Kidney (tissue), 14 donors: Measurements from ENCODE around the gene NPSR1. TPM values are rescaled to one million over a fixed set of nuclear protein-coding genes. Genes with fewer than 3 reads are reported as not detected.
"Not testable (repeated sequence)": the region's sequence is repeated elsewhere in the genome, so short reads cannot be mapped to it uniquely, and the experiment has no call there.

ENCODE experiments used
- DNase-seq, 5 donors: peaks; one replicate each; pipeline ENCODE4 v3.0.0-alpha.2; 2013 to 2020
- FAIRE-seq: peaks from 2 replicates; lab custom pipeline; 2012; peaks lifted over from hg19 to GRCh38; lab: Jason Lieb, UNC
- H3K27ac ChIP-seq, 2 donors: one replicate each; pipeline ENCODE4 v1.7.0; 2013; ENCODE audit warnings: low read depth in 2 of 2, low read length in 2 of 2, inconsistent platforms in 1 of 2
- H3K27me3 ChIP-seq: one replicate; pipeline ENCODE4 v1.7.1; 2013; ENCODE audit warnings: low read length, inconsistent platforms; ENCODE audit not compliant: control insufficient read depth, insufficient read depth
- H3K36me3 ChIP-seq, 3 donors: one replicate each; pipeline versions ENCODE4 v1.7.0 to v1.7.1; 2013; ENCODE audit warnings: low read length in 3 of 3, control low read depth in 1 of 3, inconsistent platforms in 1 of 3; ENCODE audit not compliant: insufficient read depth in 3 of 3, control insufficient read depth in 2 of 3
- H3K4me1 ChIP-seq, 3 donors: one replicate each; pipeline versions ENCODE4 v1.7.0 to v1.7.1; 2013; ENCODE audit warnings: low read length in 3 of 3, inconsistent platforms in 1 of 3, low read depth in 1 of 3; ENCODE audit not compliant: control insufficient read depth in 2 of 3, insufficient read depth in 2 of 3
- H3K4me3 ChIP-seq, 3 donors: one replicate each; pipeline versions ENCODE4 v1.7.0 to v1.8.1; 2013; ENCODE audit warnings: low read length in 3 of 3, control low read depth in 1 of 3, inconsistent platforms in 1 of 3
- H3K9ac ChIP-seq, 3 donors: one replicate each; pipeline versions ENCODE4 v1.7.0 to v1.7.1; 2013; ENCODE audit warnings: low read length in 3 of 3, control low read depth in 1 of 3, inconsistent platforms in 1 of 3
- H3K9me3 ChIP-seq, 3 donors: one replicate each; pipeline versions ENCODE4 v1.7.0 to v1.7.1; 2013; ENCODE audit warnings: low read length in 3 of 3, control low read depth in 1 of 3, inconsistent platforms in 1 of 3; ENCODE audit not compliant: control insufficient read depth in 2 of 3, insufficient read depth in 1 of 3
- CTCF ChIP-seq: IDR thresholded peaks from 3 replicates; pipeline ENCODE4 v1.5.1; 2012; ENCODE audit warnings: mild to moderate bottlenecking, moderate library complexity, borderline replicate concordance; ENCODE audit not compliant: insufficient read depth; ENCODE audit errors: extremely low read depth
- intact Hi-C: fragments of 100-400 bp; cut with DNase I; formaldehyde crosslinking; loops from one replicate; pipeline ENCODE4 v1.11.1; 2022
- polyA plus RNA-seq: library from polyadenylated mRNA; stranded (reverse); fragments of 350-450 nt; fragmentation: Illumina TruSeq; extraction: RNeasy Lipid Tissue Mini Kit (QIAGEN cat#74804); gene quantifications from one replicate; pipeline ENCODE4 v1.2.3, GENCODE V29; 2014; ENCODE audit warnings: low read depth, low replicate concordance; ENCODE audit not compliant: insufficient read depth
- total RNA-seq: library from RNA; stranded (reverse); fragmentation: NEBNext Ultra II Directional; extraction: Animal tissue kit (Norgen Biotek cat#: 25700); gene quantifications from one replicate; pipeline ENCODE4 v1.2.1, GENCODE V29; 2021
- donor health status: control.
- donor health status: control.
- donor health status: control.
- donor health status: control.
- donor health status: control.
- donor health status: DM: yes; HTN: yes; CAD: no.
- donor health status: Normal renal cell carcinoma (clear cell type).

NPSR1 gene
- total and polyA plus RNA-seq, 2 donors from 2014 or later, result not detected

- TF ChIP-seq CTCF, result no peak
These were observed 129.6 kb downstream of the NPSR1 start for GRCh38 chr7:34787586-34787985.

GRCh38 chr7:34806831-34807230, 148.8 kb downstream of the NPSR1 start:
- FAIRE-seq, result no peak
- Histone ChIP-seq H3K9ac (no peak overlapping the region), H3K9me3 (no peaks in the 10 kb centered on the region), H3K27me3 (no peaks in the 10 kb centered on the region), H3K4me1 (no peaks in the 10 kb centered on the region), H3K36me3 (no peaks in the 10 kb centered on the region), H3K27ac (no peak overlapping the region), H3K4me3 (no peak overlapping the region)
- intact Hi-C loops, result no loop called here
- no peak for DNase-seq
- no peak for TF ChIP-seq CTCF

More at GRCh38 chr7:34787586-34787985, 129.6 kb downstream of the NPSR1 start:
- Histone ChIP-seq H3K27me3 (no peaks in the 10 kb centered on the region), H3K4me3 (no peak overlapping the region), H3K36me3 (no peaks in the 10 kb centered on the region), H3K27ac (no peak overlapping the region), H3K4me1 (no peaks in the 10 kb centered on the region), H3K9ac (no peak overlapping the region), H3K9me3 (no peaks in the 10 kb centered on the region)
- intact Hi-C loops, result no loop called here
- no peak for DNase-seq
- FAIRE-seq, result no peak

GRCh38 chr7:34807548-34808340, 149.7 kb downstream of the NPSR1 start:
- Histone ChIP-seq H3K9me3 (no peaks in the 10 kb centered on the region), H3K27me3 (no peaks in the 10 kb centered on the region), H3K36me3 (no peaks in the 10 kb centered on the region), H3K4me1 (no peaks in the 10 kb centered on the region), H3K4me3 (no peak overlapping the region), H3K9ac (no peak overlapping the region), H3K27ac (no peak overlapping the region)
- TF ChIP-seq CTCF, result no peak
- DNase-seq (no peak), FAIRE-seq (no peak)
- intact Hi-C loops, result no loop called here

- intact Hi-C loops, H3K27me3 ChIP-seq, H3K27ac ChIP-seq, H3K9ac ChIP-seq, H3K4me1 ChIP-seq, H3K4me3 ChIP-seq, H3K9me3 ChIP-seq, DNase-seq, H3K36me3 ChIP-seq, FAIRE-seq: not testable (repeated sequence)
These were observed 156.3 kb downstream of the NPSR1 start for GRCh38 chr7:34814203-34814842.
